H1 (cell line): ENCODE results near the gene CNDP2. TPM values are rescaled to one million over a fixed set of nuclear protein-coding genes. Genes with fewer than 3 reads are reported as not detected.

ENCODE experiments used
- polyA plus RNA-seq, 7 experiments: library from polyadenylated mRNA; depleted of rRNA in 3 of 7; stranded (reverse) in 5 of 7; unstranded in 2 of 7; fragments of >200 nt in 5 of 7; fragments of 200-250 nt in 2 of 7; gene quantifications; 1 replicate in 5 of 7; 2 replicates in 1 of 7; 4 replicates in 1 of 7; pipeline versions ENCODE4 v1.2.1 to v1.2.3, GENCODE V29; 2011 to 2013; ENCODE audit warnings: missing spikeins in 2 of 7, mixed read lengths in 2 of 7
- total RNA-seq: library from RNA; stranded (reverse); fragmentation: NEBNext Ultra II Directional; extraction: Animal tissue kit (Norgen Biotek cat#: 25700); gene quantifications from 2 replicates; pipeline ENCODE4 v1.2.1, GENCODE V29; 2021
- TF ChIP-seq, protein P1 (sequence below), 3 experiments: IDR thresholded peaks; 1 replicate in 2 of 3; 2 replicates in 1 of 3; pipeline versions ENCODE4 v1.5.1 to v1.6.1; 2011; ENCODE audit warnings: low read length in 3 of 3, mild to moderate bottlenecking in 3 of 3, inconsistent platforms in 2 of 3, low read depth in 1 of 3, moderate library complexity in 1 of 3; ENCODE audit not compliant: insufficient read depth in 1 of 3; ENCODE audit errors: control extremely low read depth in 1 of 3

The CNDP2 gene
- total and polyA plus RNA-seq, 2 of the 8 experiments (the other 6 are each of a cell fraction or from before 2014, with no cell fraction given): 71.8 to 243 TPM

DNA sequence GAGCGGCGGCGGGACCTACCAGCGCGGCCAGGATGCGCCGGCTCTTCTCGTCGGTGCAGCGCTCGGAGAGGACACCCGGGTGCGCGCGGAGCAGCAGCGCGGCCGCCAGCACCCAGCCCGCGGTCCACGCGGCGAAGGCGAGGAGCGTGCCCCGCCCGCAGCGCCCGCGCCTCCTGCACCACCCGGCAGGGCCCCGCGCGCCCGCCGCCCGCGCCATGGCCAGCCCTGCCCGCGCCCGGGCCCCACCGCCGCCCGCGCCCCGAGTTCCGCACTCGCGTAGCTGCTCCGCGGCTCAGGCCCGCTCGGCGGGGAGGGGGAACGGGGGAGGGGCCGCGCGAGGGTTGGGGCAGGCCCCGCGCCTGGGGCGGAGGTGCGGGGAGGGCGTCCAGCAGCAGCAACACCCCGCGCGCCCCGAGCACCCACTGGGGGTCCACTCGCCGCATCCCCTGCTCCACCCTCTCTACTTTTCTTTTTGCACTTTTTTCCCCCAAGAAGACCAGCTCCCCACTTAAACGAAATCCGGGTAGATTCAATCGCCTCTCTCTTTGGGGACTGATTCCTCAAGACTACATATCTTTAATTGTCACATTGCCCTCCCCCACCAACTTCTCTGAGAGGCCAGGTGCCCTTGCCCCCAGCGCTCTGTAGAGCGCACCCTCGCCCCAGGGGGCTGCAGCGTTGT lies 39.0 kb upstream of the CNDP2 start, which contains the start of gene DIPK1C (continued):
- TF ChIP-seq, protein P1, sequence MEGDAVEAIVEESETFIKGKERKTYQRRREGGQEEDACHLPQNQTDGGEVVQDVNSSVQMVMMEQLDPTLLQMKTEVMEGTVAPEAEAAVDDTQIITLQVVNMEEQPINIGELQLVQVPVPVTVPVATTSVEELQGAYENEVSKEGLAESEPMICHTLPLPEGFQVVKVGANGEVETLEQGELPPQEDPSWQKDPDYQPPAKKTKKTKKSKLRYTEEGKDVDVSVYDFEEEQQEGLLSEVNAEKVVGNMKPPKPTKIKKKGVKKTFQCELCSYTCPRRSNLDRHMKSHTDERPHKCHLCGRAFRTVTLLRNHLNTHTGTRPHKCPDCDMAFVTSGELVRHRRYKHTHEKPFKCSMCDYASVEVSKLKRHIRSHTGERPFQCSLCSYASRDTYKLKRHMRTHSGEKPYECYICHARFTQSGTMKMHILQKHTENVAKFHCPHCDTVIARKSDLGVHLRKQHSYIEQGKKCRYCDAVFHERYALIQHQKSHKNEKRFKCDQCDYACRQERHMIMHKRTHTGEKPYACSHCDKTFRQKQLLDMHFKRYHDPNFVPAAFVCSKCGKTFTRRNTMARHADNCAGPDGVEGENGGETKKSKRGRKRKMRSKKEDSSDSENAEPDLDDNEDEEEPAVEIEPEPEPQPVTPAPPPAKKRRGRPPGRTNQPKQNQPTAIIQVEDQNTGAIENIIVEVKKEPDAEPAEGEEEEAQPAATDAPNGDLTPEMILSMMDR (IDR thresholded peaks at IDR 0.05; ENCODE audit: control extremely low read depth in 1 of 3, insufficient read depth in 1 of 3, low read depth in 1 of 3, low read length in 3 of 3): no peak
- TF ChIP-seq, all 59 proteins: peak for 0
